Sigmoid colon (tissue), 7 donors: ENCODE measurements around the gene IQGAP2. TPM values are rescaled to one million over a fixed set of nuclear protein-coding genes. Genes with fewer than 3 reads are reported as not detected.

Experiments used
- DNase-seq: peaks from one replicate; pipeline ENCODE4 v3.0.0-alpha.2; 2019
- H3K27ac ChIP-seq, 4 donors: fragments of 200-600 bp; sonication (generic); one replicate each; pipeline ENCODE4 v1.5.1; 2016 to 2019; ENCODE audit warnings: mild to moderate bottlenecking in 1 of 4
- H3K27me3 ChIP-seq, 3 donors: fragments of 200-600 bp; sonication (generic); one replicate each; pipeline ENCODE4 v1.5.1; 2019; ENCODE audit warnings: mild to moderate bottlenecking in 1 of 3
- H3K36me3 ChIP-seq, 4 donors: fragments of 200-600 bp; sonication (generic); one replicate each; pipeline ENCODE4 v1.5.1; 2016 to 2019
- H3K4me1 ChIP-seq, 4 donors: fragments of 200-600 bp; sonication (generic); one replicate each; pipeline ENCODE4 v1.5.1; 2017 to 2019
- H3K4me3 ChIP-seq, 4 donors: fragments of 200-600 bp; sonication (generic); one replicate each; pipeline ENCODE4 v1.5.1; 2017 to 2019; ENCODE audit warnings: mild to moderate bottlenecking in 2 of 4, moderate library complexity in 1 of 4
- H3K9me3 ChIP-seq, 4 donors: fragments of 200-600 bp in 3 of 4; sonication (generic) in 3 of 4; one replicate each; pipeline versions ENCODE4 v1.5.1 to v1.6.1; 2013 to 2019
- CTCF ChIP-seq, 4 experiments: fragments of 450-650 bp in 3 of 4; fragments of 200-600 bp in 1 of 4; IDR thresholded peaks; one replicate each; pipeline ENCODE4 v1.5.1; 2016 to 2019; ENCODE audit warnings: antibody characterized with exemption in 4 of 4, mild to moderate bottlenecking in 3 of 4, moderate library complexity in 2 of 4
- EP300 ChIP-seq, 4 donors: sonication (generic); formaldehyde crosslinking; IDR thresholded peaks; one replicate each; pipeline ENCODE4 v1.6.1; 2017; ENCODE audit warnings: antibody characterized with exemption in 4 of 4
- POLR2A ChIP-seq, 2 donors: fragments of 450-650 bp; IDR thresholded peaks; one replicate each; pipeline ENCODE4 v1.6.1; 2016; ENCODE audit warnings: antibody characterized with exemption in 2 of 2, mild to moderate bottlenecking in 2 of 2, moderate library complexity in 2 of 2
- POLR2AphosphoS5 ChIP-seq, 4 donors: sonication (generic); formaldehyde crosslinking; IDR thresholded peaks; one replicate each; pipeline ENCODE4 v1.6.1; 2017; ENCODE audit warnings: antibody characterized with exemption in 4 of 4
- WGBS, 2 donors: extraction: QIAGEN DNeasy Blood & Tissue Kit; methylation state at CpG; one replicate each; pipeline ENCODE4 v1.1.7; 2013; 5-methylcytosine and 5-hydroxymethylcytosine counted together
- intact Hi-C: fragments of 100-400 bp; cut with DNase I; formaldehyde crosslinking; loops from one replicate; pipeline ENCODE4 v1.15.1; 2023
- polyA plus RNA-seq, 3 donors: library from polyadenylated mRNA; stranded (reverse); fragments of 200-250 nt; gene quantifications; one replicate each; pipeline ENCODE4 v1.2.3, GENCODE V29; 2013
- total RNA-seq, 4 donors: library from RNA; depleted of rRNA; stranded (reverse); fragments of >200 nt; gene quantifications; one replicate each; pipeline ENCODE4 v1.1.0, GENCODE V29; 2016
- donor health status: healthy with polysubstance abuse.
- donor health status: Bipolar disorder and iron deficiency.
- donor health status: healthy.

The IQGAP2 gene
- total and polyA plus RNA-seq, 7 donors = 15.0 to 85.3 (median 24.6) TPM

- peaks cover 0 to under 1% (median under 1%) of the 10 kb centered on the region in 4 donors for H3K4me1 ChIP-seq
- no peak for TF ChIP-seq POLR2A (IDR thresholded peaks at IDR 0.05)
- no peak for TF ChIP-seq CTCF (IDR thresholded peaks at IDR 0.05)
- TF ChIP-seq POLR2AphosphoS5 (IDR thresholded peaks at IDR 0.05) = no peak
- no peak for TF ChIP-seq EP300 (IDR thresholded peaks at IDR 0.05)
- H3K9me3 ChIP-seq = no peaks in the 10 kb centered on the region
- H3K27ac ChIP-seq = no peak overlapping the region
- WGBS, 2 donors = 84 to 87% methylated on average over 2 of the region's 2 CpGs
- peaks cover 2 to 4% (median 3%) of the 10 kb centered on the region in 3 donors for H3K27me3 ChIP-seq
- H3K36me3 ChIP-seq = no peaks in the 10 kb centered on the region
- DNase-seq = no peak
- no peak overlapping the region for H3K4me3 ChIP-seq
- intact Hi-C loops = no loop called here
These were observed 306.7 kb downstream of the IQGAP2 start for GRCh38 chr5:76709762-76710161.

GRCh38 chr5:76710991-76711390 lies 307.9 kb downstream of the IQGAP2 start:
- intact Hi-C loops = no loop called here
- no peak for DNase-seq
- WGBS, 2 donors = 64 to 79% methylated on average over 4 of the region's 4 CpGs
- Histone ChIP-seq H3K27me3 (peaks cover 13 to 16% (median 13%) of the 10 kb centered on the region in 3 donors), H3K36me3 (no peaks in the 10 kb centered on the region), H3K9me3 (no peaks in the 10 kb centered on the region), H3K27ac (no peak overlapping the region), H3K4me3 (no peak overlapping the region), H3K4me1 (peaks cover 0 to 13% (median 9%) of the 10 kb centered on the region in 4 donors)
- TF ChIP-seq CTCF (IDR thresholded peaks at IDR 0.05) = no peak
- TF ChIP-seq POLR2A (IDR thresholded peaks at IDR 0.05) = no peak
- TF ChIP-seq POLR2AphosphoS5 (IDR thresholded peaks at IDR 0.05) = no peak
- no peak for TF ChIP-seq EP300 (IDR thresholded peaks at IDR 0.05)

GRCh38 chr5:76714751-76715485 lies 311.8 kb downstream of the IQGAP2 start:
- WGBS, 2 donors = 13 to 20% methylated on average over 52 of the region's 52 CpGs
- Histone ChIP-seq H3K4me1 (peaks cover 0 to 23% (median 19%) of the 10 kb centered on the region in 4 donors), H3K27ac (peak overlapping the region in 3 of 4 donors; percentile 17 to 63 (median 51)), H3K4me3 (peak overlapping the region; percentile 45 to 75 (median 66)), H3K36me3 (no peaks in the 10 kb centered on the region), H3K27me3 (peaks cover 17 to 43% (median 30%) of the 10 kb centered on the region in 3 donors), H3K9me3 (no peaks in the 10 kb centered on the region)
- TF ChIP-seq POLR2AphosphoS5 (IDR thresholded peaks at IDR 0.05) (no peak), CTCF (IDR thresholded peaks at IDR 0.05) (no peak), POLR2A (IDR thresholded peaks at IDR 0.05) (no peak), EP300 (IDR thresholded peaks at IDR 0.05) (no peak)
- DNase-seq = no peak
- intact Hi-C loops = no loop called here

- TF ChIP-seq EP300 (IDR thresholded peaks at IDR 0.05) (no peak), POLR2A (IDR thresholded peaks at IDR 0.05) (no peak), CTCF (IDR thresholded peaks at IDR 0.05) (no peak), POLR2AphosphoS5 (IDR thresholded peaks at IDR 0.05) (no peak)
- H3K27ac ChIP-seq = peak overlapping the region; percentile 17 to 63 (median 54)
- no peak for DNase-seq
- H3K9me3 ChIP-seq = no peaks in the 10 kb centered on the region
- 0% methylated on average over 14 of the region's 14 CpGs for WGBS, 2 donors
- peaks cover 0 to 23% (median 19%) of the 10 kb centered on the region in 4 donors for H3K4me1 ChIP-seq
- H3K36me3 ChIP-seq = no peaks in the 10 kb centered on the region
- intact Hi-C loops = no loop called here
- peak overlapping the region; percentile 45 to 75 (median 66) for H3K4me3 ChIP-seq
- H3K27me3 ChIP-seq = peaks cover 17 to 43% (median 30%) of the 10 kb centered on the region in 3 donors
These were observed 312.3 kb downstream of the IQGAP2 start for GRCh38 chr5:76715486-76715735.
